Keratinocyte (primary cell): Measurements from ENCODE around the gene UBE2D4. TPM values are rescaled to one million over a fixed set of nuclear protein-coding genes. Genes with fewer than 3 reads are reported as not detected.

ENCODE experiments used
- DNase-seq: peaks from one replicate; pipeline ENCODE4 v3.0.0-alpha.2; 2011; ENCODE audit warnings: low read depth, missing footprints, low spot score
- FAIRE-seq: peaks from 2 replicates; lab custom pipeline; 2011; peaks lifted over from hg19 to GRCh38; lab: Jason Lieb, UNC
- H2AFZ ChIP-seq: 2 replicates; pipeline ENCODE4 v1.6.0; 2012; ENCODE audit warnings: low read length, control low read depth, inconsistent platforms; ENCODE audit not compliant: control insufficient read depth
- H3K27ac ChIP-seq: 2 replicates; pipeline ENCODE4 v1.5.1; 2011; ENCODE audit warnings: low read length; ENCODE audit not compliant: control insufficient read depth, insufficient read depth
- H3K27me3 ChIP-seq: 3 replicates; pipeline ENCODE4 v1.6.0; 2011; ENCODE audit warnings: low read length; ENCODE audit not compliant: control insufficient read depth, insufficient read depth; ENCODE audit errors: extremely low read depth
- H3K36me3 ChIP-seq, 2 experiments: 2 replicates in 1 of 2; 3 replicates in 1 of 2; pipeline ENCODE4 v1.5.1; 2011; ENCODE audit warnings: low read length in 2 of 2, mild to moderate bottlenecking in 1 of 2; ENCODE audit not compliant: control insufficient read depth in 2 of 2, insufficient read depth in 2 of 2; ENCODE audit errors: extremely low read depth in 1 of 2
- H3K4me1 ChIP-seq: 3 replicates; pipeline ENCODE4 v1.5.1; 2011; ENCODE audit warnings: low read length; ENCODE audit not compliant: control insufficient read depth, insufficient read depth; ENCODE audit errors: extremely low read depth
- H3K4me2 ChIP-seq: 3 replicates; pipeline ENCODE4 v1.6.0; 2011; ENCODE audit warnings: low read depth, low read length; ENCODE audit not compliant: control insufficient read depth, insufficient read depth; ENCODE audit errors: extremely low read depth
- H3K4me3 ChIP-seq, 3 experiments: fragments of 200-600 bp in 1 of 3; sonication (generic) in 1 of 3; 2 replicates in 2 of 3; 3 replicates in 1 of 3; pipeline ENCODE4 v1.5.1; 2011 to 2016; ENCODE audit warnings: low read length in 3 of 3, mild to moderate bottlenecking in 3 of 3, control low read depth in 2 of 3, inconsistent platforms in 1 of 3, low read depth in 1 of 3, mixed read lengths in 1 of 3, mixed run types in 1 of 3, moderate library complexity in 1 of 3; ENCODE audit not compliant: control insufficient read depth in 2 of 3, insufficient read depth in 2 of 3; ENCODE audit errors: extremely low read depth in 1 of 3
- H3K79me2 ChIP-seq: 2 replicates; pipeline ENCODE4 v1.6.0; 2012; ENCODE audit warnings: low read length; ENCODE audit not compliant: control insufficient read depth, insufficient read depth
- H3K9ac ChIP-seq: 3 replicates; pipeline ENCODE4 v1.6.0; 2011; ENCODE audit warnings: low read length; ENCODE audit not compliant: control insufficient read depth, insufficient read depth; ENCODE audit errors: extremely low read depth
- H3K9me1 ChIP-seq: 3 replicates; pipeline ENCODE4 v1.6.0; 2011; ENCODE audit warnings: low read length; ENCODE audit not compliant: control insufficient read depth, insufficient read depth; ENCODE audit errors: extremely low read depth
- H3K9me3 ChIP-seq: 2 replicates; pipeline ENCODE4 v1.5.1; 2012; ENCODE audit warnings: low read depth, low read length; ENCODE audit not compliant: control insufficient read depth
- H4K20me1 ChIP-seq: 3 replicates; pipeline ENCODE4 v1.6.0; 2011; ENCODE audit warnings: low read length; ENCODE audit not compliant: control insufficient read depth, insufficient read depth; ENCODE audit errors: extremely low read depth
- CTCF ChIP-seq, 3 experiments: IDR thresholded peaks in 1 of 3; conservative IDR thresholded peaks in 1 of 3; optimal IDR thresholded peaks in 1 of 3; 2 replicates in 2 of 3; 3 replicates in 1 of 3; pipeline versions ENCODE3 to v1.5.1; 2011; ENCODE audit warnings: low read length in 3 of 3, mild to moderate bottlenecking in 3 of 3, moderate library complexity in 2 of 3, control low read depth in 1 of 3, inconsistent platforms in 1 of 3; ENCODE audit not compliant: insufficient read depth in 2 of 3; ENCODE audit errors: extremely low read depth in 1 of 3
- EZH2 ChIP-seq: IDR thresholded peaks from one replicate; pipeline ENCODE4 v1.6.1; 2012; ENCODE audit warnings: inconsistent platforms, mild to moderate bottlenecking, low read length, moderate library complexity
- dilution Hi-C: fragments of 300-500 bp; cut with MboI; formaldehyde crosslinking; loops from one replicate; pipeline ENCODE4 v1.7.0; 2020; ENCODE audit warnings: low sequenced_read_pairs; ENCODE audit not compliant: extremely low pct_ligation_motif_present
- polyA plus RNA-seq, 5 experiments: library from polyadenylated mRNA; depleted of rRNA in 3 of 5; stranded (reverse) in 3 of 5; stranded (forward) in 1 of 5; unstranded in 1 of 5; fragments of >200 nt; gene quantifications; 1 replicate in 1 of 5; 2 replicates in 3 of 5; 3 replicates in 1 of 5; pipeline versions ENCODE4 v1.2.1 to v1.2.3, GENCODE V29; 2011 to 2012; ENCODE audit warnings: missing spikeins in 2 of 5, low read depth in 1 of 5, low replicate concordance in 1 of 5

Gene UBE2D4
- polyA plus RNA-seq, 1 donor (not counting 4 experiments of a cell fraction or from before 2014, with no cell fraction given), result 8.1 TPM

GRCh38 chr7:43906331-43907010 lies 19.8 kb upstream of the UBE2D4 start, which contains the start of gene URGCP:
TSS of gene URGCP (minus strand) at chr7:43906596. CDS start at chr7:43906575, 21 bp downstream.
- peaks cover 44% of the 10 kb centered on the region for H3K79me2 ChIP-seq
- TF ChIP-seq EZH2 (no peak), CTCF (optimal IDR thresholded peaks at IDR 0.05 in 1 of 3, IDR thresholded peaks at IDR 0.05 in 1 of 3, conservative IDR thresholded peaks at IDR 0.05 in 1 of 3; ENCODE audit: extremely low read depth in 1 of 3, insufficient read depth in 2 of 3, low read length in 3 of 3) (no peak)
- H3K9me3 ChIP-seq, result no peaks in the 10 kb centered on the region
- H3K4me3 ChIP-seq, result peak within 1 kb of the TSS; percentile 67 to 87 (median 85)
- no peaks in the 10 kb centered on the region for H3K27me3 ChIP-seq
- peak within 1 kb of the TSS; percentile 87 for H3K9ac ChIP-seq
- H3K4me1 ChIP-seq, result peaks cover 23% of the 10 kb centered on the region
- DNase-seq, result no peak
- H3K27ac ChIP-seq, result peak within 1 kb of the TSS; percentile 87
- peak within 1 kb of the TSS; percentile 71 for H2AFZ ChIP-seq
- peaks cover 4% of the 10 kb centered on the region for H3K9me1 ChIP-seq
- no peak for FAIRE-seq
- H4K20me1 ChIP-seq, result peaks cover 8% of the 10 kb centered on the region
- dilution Hi-C loops, result no loop called here
- peaks cover 0 to 6% of the 10 kb centered on the region in 2 experiments for H3K36me3 ChIP-seq
- H3K4me2 ChIP-seq, result peak within 1 kb of the TSS; percentile 98

GRCh38 chr7:43914795-43915194 lies 11.4 kb upstream of the UBE2D4 start:
- dilution Hi-C loops, result no loop called here
- no peaks in the 10 kb centered on the region for H4K20me1 ChIP-seq
- FAIRE-seq, result no peak

More at GRCh38 chr7:43914795-43915194, 11.4 kb upstream of the UBE2D4 start:
- H3K9me1 ChIP-seq, result no peaks in the 10 kb centered on the region
- H3K4me1 ChIP-seq, result no peaks in the 10 kb centered on the region
- H3K27me3 ChIP-seq, result no peaks in the 10 kb centered on the region
- H3K4me2 ChIP-seq, result no peak overlapping the region
- no peak overlapping the region for H3K9ac ChIP-seq
- no peak overlapping the region for H2AFZ ChIP-seq
- no peaks in the 10 kb centered on the region for H3K9me3 ChIP-seq
- no peak overlapping the region for H3K27ac ChIP-seq
- DNase-seq, result no peak
- TF ChIP-seq CTCF (optimal IDR thresholded peaks at IDR 0.05 in 1 of 3, IDR thresholded peaks at IDR 0.05 in 1 of 3, conservative IDR thresholded peaks at IDR 0.05 in 1 of 3; ENCODE audit: extremely low read depth in 1 of 3, insufficient read depth in 2 of 3, low read length in 3 of 3), result no peak
- no peak for TF ChIP-seq EZH2
- H3K4me3 ChIP-seq, result no peak overlapping the region
- H3K79me2 ChIP-seq, result no peaks in the 10 kb centered on the region
- H3K36me3 ChIP-seq, result peaks cover 0 to 3% of the 10 kb centered on the region in 2 experiments
